Inflammatory macrophage treated with lipopolysaccharide for 4 hours (primary cell): ENCODE data around the gene HM13.
"Not testable (repeated sequence)": the region's sequence is repeated elsewhere in the genome, so short reads cannot be mapped to it uniquely, and the experiment has no call there.

Source experiments
- DNase-seq: peaks from one replicate; pipeline ENCODE4 v3.0.0-alpha.2; 2020

The HM13 gene

DNA sequence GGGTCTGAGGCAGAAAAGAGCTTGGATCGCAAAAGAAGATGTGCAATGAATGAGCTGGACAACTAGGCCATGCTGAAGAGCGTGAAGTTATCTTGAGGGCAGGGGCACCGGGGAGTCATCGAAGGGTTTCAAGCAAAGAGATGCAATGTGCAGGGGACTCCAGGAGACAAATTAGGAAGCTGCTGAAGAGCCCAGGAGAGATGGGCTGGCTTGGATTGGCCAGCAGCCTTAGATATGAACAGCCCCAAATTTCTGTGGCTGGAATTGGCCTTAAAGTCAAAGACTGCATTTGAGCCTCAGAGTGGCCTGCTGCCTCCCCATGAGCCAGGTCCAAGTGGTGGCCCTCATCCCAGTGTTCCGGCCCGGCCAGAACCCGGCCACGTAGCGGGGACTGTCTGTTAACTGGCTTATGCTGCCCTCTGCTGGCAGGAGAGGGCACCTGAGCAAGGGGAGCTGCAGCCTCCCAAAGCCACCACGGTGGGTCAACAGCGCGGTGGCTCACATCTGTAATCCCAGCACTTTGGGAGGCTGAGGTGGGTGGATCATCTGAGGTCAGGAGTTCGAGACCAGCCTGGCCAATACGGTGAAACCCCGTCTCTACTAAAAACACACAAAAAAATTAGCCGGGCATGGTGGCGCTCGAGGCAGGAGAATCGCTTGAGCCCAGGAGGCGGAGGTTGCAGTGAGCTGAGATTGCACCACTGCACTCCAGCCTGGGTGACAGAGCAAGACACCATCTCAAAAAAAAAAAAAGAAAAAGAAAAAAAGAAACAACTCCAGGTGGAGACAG, 11.2 kb upstream of the HM13 start:
- peak; percentile 75 for DNase-seq

DNA sequence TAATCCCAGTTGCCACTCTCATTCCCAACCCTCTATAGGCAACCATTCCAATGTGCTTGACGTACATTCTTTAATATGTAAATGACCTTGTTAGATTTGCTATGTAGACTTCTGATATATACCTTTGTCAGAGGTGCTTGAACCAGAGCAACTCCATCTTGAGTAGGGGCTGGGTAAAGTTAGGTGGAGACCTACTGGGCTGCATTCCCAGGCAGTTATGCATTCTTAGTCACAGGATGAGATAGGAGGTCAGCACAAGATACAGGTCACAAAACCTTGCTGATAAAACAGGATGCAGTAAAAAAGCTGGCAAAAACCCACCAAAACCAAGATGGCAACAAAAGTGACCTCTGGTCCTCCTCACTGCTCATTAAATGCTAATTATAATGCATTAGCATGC, 8.3 kb upstream of the HM13 start:
- no peak for DNase-seq

DNA sequence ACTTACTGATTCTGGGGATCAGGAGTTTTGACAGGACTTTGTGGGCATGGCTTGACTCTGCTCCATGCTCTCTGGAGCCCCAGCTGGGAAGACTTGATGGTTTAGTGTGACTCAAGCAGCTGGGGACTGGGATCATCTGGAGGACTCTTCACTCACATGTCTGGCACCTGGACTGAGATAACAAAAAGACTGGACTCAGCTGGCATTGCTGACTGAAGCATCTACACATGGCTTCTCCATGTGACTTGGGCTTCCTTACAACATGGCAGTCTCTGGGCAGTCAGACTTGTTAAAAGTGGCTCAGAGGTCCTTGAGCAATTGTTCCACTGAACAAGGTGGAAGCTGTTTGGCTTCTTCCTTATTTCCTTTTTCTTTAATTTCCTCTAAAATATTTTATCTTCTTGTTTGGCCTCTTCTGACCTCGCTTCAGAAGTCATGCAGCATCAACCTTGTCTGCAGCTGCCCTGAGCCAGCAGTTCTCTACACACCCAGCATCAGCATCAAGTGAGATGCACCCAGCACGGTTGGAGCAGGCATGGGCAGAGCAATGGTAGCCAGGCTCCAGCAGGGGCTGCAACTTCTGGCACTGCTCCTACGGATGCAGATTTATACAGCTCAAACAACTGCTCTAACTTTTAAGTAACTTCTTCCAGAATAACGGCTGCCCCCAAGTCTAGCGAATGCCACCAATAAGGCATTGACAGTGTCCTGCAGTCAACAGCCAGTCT, 5.6 kb upstream of the HM13 start:
- DNase-seq = no peak

DNA sequence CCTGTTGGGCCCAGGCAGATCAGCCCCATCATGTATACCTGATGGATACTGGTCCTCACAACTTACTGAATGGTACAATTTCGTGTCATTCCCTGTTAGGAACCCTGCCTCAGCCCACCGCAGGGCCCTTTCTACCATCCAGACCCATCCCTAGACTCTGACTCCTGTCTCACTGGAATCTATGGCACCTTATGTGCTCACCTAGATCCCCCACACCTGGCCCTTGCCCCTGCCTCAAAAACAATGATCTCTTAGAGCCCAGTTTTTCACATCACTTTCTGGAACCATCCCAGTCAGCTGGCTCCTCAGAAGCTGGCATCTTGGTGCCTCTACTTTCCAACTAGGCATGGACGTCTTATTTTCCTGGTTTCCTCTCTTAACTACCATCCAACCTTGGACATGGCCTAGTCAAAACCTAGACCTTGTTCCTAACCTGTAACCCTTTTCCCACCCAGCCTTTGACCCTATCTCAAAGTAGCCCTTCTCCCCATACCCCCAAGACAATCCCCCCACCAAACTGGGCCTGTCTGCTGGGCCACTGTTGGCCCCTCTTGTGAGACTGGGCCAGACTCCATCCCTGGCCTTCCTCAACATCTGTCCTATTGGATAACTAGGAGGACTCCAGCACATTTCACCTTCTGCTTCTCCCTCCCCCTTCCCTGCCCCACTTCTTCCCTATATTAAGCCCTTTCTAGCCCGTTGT, 981 bp downstream of the HM13 start:
- DNase-seq = no peak

DNA sequence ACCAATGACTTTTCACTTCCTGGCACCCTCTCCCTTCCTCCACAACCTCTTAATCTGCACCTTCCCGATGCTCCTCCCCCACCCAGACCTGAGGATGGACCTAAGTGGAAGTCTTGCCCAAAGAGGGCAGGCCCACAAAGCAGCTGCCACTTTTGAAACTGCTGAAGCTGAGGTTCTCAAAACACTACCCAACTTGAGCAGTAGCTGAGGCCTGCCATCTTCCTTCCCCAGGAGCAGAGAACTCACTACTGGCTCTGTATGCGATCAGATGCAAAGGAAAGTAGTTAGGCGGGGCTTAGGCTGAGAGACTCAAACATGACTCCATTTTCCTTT, 1.5 kb downstream of the HM13 start:
- DNase-seq = peak; percentile 57

DNA sequence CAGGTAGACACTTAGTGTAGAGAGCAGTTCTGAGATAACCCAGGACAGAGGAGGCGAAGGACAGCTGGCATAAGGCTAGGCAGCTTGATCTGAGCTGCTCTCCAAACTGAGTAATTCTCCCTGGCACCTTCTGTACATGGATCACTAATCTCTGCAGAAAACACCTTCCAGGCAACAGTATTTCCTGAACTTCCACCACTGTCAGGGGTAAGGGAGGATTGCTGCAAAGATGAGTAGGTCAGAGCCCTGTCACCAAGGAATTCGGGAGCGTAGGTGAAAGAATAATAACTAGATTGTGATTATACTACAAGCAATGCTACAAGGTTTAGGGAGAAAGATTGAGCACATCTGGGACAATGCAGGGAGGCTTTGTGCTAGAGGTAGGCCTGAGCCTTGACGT, 1.9 kb downstream of the HM13 start:
- DNase-seq = no peak

DNA sequence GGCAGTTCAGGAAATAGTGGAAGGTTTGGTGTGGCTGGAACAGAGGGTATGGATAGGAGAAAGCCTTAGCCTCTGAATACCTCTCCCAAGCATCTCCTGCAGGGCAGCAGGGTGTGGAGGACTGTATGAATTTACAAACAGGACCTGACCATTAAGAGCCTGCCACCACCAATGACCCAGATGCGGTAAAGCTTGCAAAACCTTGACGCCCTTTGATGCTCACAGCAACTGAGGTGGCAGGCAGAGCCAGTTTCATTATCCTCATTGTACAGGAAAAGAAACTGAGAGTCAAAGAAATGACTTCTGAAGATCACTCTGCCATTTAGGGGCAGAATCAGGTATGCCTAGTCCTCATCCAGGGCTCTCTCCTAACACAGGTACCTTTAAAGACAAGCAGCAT, 2.4 kb downstream of the HM13 start:
- peak; percentile 73 for DNase-seq

DNA sequence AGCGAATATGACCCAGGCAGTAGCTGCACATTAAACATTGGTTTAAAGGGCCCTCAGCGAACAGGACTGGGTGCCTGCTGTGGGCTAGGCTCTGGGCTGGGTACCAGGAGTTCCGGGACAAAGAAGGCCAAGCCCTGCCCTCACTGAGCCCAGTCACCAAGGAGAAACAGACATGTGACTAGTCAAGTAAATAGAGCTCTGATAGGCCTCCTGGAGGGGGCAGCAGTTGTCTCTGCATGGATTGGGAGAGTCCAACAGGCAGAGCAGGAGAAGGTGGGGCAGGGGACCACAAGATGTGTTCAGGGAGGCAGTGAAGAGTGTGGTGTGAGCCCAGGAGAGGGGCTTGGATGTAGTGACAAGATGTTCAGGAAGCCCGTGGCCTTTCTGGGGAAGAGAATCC, 3.1 kb downstream of the HM13 start:
- peak; percentile 81 for DNase-seq

DNA sequence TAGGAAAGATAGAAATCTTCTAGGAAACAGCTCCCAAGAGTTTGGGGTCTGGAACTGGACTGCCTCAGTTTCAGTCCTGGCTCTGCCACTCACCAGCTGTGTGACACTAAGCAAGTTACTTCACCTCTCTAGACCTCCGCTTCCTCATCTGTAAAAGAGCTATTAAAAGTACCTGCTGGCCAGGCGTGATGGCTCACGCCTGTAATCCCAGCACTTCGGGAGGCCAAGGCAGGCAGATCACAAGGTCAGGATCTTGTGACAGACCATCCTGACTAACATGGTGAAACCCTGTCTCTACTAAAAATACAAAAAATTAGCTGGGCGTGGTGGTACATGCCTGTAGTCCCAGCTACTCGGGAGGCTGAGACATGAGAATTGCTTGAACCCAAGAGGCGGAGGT, 7.0 kb downstream of the HM13 start:
- peak; percentile 77 for DNase-seq

DNA sequence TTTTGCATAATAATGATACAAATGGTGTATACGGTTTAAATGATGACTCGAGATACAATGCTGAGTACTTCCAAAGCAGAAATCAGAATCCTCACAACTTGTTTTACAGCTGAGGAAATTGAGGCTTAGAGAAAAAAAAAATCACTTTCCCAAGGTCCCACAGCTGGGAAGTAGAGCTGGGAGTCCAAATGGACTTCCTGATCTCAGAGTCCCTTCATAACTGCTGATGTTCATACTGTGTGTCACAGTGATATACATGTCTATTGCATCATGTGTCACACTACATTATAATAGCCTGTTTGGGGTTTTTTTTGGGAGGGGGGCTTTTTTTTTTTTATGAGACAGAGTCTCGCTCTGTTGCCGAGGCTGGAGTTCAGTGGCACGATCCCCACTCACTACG, 8.5 kb downstream of the HM13 start:
- DNase-seq = peak; percentile 74

DNA sequence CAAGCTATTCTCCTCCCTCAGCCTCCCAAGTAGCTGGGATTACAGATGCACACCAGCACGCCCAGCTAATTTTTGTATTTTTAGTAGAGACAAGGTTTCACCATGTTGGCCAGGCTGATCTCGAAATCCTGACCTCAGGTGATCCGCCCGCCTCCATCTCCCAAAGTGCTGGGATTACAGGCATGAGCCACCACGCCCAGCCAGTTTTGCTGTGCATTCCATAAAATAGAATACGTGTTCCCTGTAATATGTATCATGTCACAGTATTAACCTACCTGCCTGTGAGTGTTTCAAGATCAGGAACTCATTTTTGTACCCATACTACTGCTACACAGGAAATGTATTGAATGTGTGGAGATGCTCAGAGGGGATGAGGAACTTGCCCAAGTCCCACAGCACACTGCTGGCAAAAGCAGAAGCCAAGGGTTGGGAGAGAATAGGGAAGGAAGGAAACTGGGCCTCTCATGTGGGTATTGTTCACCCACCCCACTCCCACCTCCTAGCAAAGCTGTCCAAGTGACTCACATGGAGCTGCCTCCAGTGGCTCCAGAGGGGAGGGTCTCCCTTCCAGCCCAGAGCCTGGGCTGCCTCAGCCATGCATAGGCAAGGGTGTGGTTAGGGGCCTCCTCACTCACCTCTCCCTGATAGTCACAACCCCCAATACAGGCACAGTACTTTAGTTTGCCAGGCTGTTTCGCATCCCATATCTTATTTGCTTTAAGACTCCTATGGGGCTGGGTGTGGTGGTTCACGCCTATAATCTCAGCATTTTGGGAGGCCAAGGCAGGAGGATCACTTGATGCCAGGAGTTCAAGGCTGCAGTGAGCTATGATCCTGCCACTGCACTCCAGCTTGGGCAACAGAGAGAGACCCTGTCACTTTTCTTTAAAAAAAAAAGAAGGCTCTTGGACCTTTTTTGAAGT, 9.4 kb downstream of the HM13 start:
- peak; percentile 93 for DNase-seq

DNA sequence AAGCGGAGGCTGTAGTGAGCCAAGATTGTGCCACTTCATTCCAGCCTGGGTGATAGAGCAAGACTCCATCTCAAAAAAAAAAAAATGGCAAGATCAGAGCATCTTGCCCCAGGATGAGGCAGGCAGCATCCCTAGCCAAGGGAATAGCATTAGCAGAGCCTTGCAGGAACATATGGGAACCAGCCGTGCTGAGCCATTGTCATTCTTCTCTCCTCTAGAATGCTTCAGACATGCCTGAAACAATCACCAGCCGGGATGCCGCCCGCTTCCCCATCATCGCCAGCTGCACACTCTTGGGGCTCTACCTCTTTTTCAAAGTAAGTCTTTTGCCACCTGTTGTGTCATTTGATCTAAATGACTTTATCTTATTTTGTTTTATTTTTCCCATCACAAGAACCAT, 13.0 kb downstream of the HM13 start:
- DNase-seq = no peak

DNA sequence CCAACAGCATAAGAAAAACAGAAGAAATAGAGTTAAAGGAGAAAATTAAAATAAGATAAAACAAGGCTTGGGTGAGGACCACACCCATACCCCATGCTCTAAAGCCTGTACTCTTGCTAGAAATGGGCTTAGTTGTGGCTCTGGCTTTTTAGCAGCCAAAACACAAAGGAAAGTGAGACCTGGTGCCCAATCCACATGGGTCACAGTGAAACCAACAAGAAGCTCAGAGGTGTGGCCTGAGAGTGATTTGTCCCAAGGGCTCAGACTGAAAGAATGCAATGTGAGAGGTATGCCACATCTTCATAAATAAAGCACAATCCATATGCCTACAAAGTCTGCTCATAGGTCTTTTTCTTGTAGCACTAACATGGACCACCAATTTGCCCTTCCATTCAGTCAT, 21.1 kb downstream of the HM13 start:
- no peak for DNase-seq

DNA sequence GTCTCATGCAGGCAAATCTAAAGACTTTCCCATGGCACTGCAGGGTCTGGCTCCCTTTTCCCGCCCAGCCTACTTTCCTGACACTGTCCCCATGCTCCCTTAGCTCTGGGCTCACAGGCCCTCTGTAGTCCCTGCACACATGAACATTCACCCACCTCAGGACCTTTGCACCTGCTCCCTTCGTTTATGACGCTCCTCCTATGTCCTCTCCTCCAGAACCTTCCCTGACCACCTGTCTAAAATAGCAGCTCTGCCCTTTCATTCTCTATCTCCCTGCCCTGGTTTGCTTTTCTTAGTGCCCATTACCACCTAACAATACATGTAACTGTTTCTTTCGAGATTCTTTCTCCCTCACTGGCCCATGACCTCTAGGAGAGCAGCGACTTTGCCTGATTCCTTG, 22.3 kb downstream of the HM13 start:
- no peak for DNase-seq

DNA sequence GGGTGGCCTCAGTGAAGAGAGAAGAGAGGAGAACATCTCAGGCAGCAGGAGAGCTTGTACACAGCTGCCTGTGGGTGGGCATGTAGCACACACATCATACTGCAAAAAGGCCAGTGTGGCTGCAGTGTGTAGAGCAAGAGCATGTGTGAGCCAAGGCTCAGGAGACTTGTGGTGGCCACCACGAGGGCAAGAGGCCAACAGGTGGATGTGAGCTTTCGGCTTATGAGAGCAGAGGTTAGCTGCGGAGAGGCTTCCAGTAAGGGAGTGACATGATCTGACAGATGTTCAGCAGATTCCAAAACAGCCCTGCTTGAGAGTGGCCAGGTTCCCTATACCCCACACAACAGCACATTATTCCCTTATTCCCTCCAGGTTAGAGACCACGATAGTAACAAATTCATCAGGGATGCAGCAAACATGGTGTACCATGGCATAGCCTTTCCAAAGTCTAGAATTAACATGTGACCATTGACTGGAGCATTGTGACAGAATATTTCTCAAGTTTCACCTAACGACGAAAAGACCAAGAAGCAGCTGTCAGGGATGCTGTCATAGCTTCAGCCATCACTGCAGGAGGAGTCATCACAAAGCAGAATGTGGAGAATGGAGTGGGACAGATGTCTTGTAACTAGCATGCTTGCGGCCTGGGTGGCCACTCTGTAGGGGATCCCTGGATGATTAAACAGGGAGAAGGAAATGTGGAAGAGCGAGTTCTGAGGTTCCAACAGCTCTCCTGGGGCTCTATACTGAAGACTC, 23.1 kb downstream of the HM13 start:
- peak; percentile 47 for DNase-seq

DNA sequence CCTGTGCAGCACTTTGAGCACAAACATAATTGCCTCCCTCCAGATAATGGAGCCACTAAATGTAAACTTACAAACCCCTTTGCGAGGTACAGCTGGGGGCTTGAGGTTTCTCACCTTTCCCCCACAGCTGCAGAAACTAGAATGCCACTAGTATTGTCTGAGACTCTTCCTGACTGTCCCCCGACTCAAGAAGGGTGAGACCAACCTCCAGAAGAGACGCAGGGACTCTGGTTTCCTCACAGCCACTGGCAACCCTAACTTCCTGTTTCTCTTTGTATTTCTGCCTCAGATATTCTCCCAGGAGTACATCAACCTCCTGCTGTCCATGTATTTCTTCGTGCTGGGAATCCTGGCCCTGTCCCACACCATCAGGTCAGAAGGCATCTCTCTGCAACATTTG, 23.6 kb downstream of the HM13 start:
- DNase-seq = peak; percentile 35

DNA sequence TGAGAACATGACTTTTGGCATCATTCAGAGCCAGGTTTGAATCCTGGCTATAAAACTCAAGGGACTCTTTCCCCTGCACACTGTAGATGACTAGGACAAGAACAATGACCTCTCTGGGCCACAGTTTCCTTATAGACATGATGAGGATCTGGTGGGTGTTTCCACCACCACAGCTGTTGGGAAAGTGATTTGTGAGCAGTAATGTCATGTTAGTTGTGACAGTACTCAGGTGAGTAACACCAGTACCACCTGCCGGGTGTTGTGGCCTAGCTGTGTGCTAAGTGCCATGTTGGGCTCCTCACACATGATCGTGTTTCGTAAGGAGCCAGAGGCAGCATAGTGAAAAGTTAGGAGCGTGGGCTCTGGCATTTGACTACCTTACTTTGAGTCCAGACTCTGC, 24.1 kb downstream of the HM13 start:
- peak; percentile 47 for DNase-seq

DNA sequence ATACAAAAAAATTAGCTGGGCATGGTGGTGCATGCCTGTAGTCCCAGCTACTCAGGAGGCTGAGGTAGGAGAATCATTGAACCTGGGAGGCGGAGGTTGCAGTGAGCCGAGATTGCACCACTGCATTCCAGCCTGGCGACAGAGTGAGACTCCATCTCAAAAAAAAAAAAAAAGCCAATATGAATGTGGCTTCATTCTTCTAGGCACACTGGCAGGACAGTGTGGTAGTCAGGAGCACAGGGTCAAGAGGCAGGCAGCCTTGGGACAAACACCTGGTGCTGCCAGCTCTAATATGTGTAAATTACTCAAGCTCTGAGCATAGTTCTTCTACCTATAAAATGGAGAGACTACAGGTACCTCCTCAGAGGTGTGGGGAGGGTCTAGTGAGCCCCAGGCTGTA, 25.4 kb downstream of the HM13 start:
- DNase-seq = not testable (repeated sequence)

DNA sequence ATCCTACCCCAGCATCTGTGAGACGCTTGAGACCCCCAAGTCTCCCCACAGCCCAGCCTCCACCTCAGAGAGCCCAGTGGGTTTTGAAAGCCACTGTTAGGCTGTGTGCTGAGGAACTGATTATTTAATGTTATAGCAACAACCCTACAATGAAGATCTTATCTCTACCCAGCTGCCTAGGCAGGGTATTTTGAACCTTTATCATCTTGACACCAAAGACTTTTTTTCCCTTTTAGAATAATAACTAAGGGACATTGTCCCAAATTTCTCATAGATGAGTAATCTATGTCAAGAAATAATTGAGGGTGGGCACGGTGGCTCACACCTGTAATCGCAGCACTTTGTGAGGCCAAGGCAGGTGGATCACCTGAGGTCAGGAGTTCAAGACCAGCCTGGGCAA, 26.2 kb downstream of the HM13 start:
- DNase-seq = no peak

DNA sequence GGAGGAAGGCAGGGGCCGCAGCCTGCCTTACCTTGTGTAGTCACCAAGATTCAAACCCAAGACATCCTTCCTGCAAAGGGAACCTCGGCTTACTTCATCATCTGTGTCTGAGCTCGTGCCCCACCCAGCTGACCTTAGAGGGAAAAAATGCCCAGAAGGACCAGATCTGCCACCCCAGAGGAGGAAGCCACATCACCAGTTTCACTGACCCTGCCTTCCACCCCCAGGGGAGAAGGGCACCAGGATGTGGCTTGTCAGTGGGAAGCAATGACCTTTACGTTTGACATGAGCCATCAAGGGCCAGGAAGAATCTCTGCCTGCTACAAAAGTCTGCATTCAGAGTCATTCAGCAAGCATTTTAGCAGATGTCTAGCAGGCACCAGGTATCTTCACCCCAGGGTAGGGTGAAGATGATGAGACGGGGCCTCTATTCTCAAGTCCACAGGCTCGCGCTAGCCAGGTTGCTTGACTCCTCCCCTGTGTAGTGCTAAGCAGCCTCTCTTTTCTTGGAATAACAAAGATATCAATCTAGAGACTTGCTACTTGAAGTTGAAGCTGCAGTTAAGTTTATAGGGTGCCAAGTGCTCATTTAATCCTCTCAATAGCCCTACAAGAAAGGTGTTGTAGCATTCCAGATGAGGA, 28.1 kb downstream of the HM13 start:
- DNase-seq = peak; percentile 91

DNA sequence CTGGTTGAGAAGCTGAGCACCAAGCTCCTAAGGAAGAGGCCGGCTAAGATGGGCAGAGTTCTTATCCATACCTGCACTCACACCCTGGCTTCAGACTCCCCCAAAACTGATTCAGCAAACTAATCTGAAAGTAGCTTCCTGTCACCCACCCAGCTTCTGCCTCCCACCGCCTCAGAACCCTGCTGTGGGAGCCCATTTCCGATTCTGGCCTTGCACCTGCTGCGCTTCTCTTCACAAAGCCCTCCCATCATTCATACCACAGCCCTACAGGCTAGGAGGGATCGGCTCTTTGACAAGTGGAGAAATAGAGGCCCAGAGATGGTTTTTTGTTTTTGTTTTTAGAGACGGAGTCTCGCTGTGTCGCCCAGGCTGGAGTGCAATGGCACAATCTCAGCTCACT, 28.7 kb downstream of the HM13 start:
- DNase-seq = no peak
